Sigmoid colon (tissue), 4 donors: Measurements from ENCODE around the gene SPTAN1.

Experiments
- POLR2A ChIP-seq, 2 donors: fragments of 450-650 bp; IDR thresholded peaks; one replicate each; pipeline ENCODE4 v1.6.1; 2016; ENCODE audit warnings: antibody characterized with exemption in 2 of 2, mild to moderate bottlenecking in 2 of 2, moderate library complexity in 2 of 2
- POLR2AphosphoS5 ChIP-seq, 4 donors: sonication (generic); formaldehyde crosslinking; IDR thresholded peaks; one replicate each; pipeline ENCODE4 v1.6.1; 2017; ENCODE audit warnings: antibody characterized with exemption in 4 of 4
- TF ChIP-seq, protein P1 (sequence below), 4 experiments: fragments of 450-650 bp in 3 of 4; fragments of 200-600 bp in 1 of 4; IDR thresholded peaks; one replicate each; pipeline ENCODE4 v1.5.1; 2016 to 2019; ENCODE audit warnings: antibody characterized with exemption in 4 of 4, mild to moderate bottlenecking in 3 of 4, moderate library complexity in 2 of 4

DNA sequence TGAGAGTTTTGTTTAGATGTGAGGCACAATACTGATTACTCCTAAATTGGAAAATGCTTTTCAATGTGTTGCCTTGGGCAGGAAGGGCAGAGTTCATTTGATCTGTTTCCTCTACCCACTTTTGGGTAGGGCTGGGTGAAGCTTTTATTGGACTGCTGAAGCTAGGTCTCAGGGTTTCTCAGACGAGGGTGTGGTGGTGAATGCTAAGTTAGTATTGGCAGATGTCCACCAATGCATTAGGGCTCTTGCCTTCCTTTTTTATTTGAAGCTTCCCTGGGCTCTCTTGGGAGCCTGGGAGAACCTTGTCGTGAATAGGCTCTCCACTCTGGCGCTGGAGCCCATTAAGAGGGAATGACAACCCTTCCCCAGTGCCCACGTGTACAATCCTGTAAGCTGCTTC is 23.1 kb downstream of the SPTAN1 start:
- TF ChIP-seq, protein P1, sequence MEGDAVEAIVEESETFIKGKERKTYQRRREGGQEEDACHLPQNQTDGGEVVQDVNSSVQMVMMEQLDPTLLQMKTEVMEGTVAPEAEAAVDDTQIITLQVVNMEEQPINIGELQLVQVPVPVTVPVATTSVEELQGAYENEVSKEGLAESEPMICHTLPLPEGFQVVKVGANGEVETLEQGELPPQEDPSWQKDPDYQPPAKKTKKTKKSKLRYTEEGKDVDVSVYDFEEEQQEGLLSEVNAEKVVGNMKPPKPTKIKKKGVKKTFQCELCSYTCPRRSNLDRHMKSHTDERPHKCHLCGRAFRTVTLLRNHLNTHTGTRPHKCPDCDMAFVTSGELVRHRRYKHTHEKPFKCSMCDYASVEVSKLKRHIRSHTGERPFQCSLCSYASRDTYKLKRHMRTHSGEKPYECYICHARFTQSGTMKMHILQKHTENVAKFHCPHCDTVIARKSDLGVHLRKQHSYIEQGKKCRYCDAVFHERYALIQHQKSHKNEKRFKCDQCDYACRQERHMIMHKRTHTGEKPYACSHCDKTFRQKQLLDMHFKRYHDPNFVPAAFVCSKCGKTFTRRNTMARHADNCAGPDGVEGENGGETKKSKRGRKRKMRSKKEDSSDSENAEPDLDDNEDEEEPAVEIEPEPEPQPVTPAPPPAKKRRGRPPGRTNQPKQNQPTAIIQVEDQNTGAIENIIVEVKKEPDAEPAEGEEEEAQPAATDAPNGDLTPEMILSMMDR (IDR thresholded peaks at IDR 0.05): no peak
- TF ChIP-seq POLR2AphosphoS5 (IDR thresholded peaks at IDR 0.05) (no peak), POLR2A (IDR thresholded peaks at IDR 0.05) (no peak)
